IMR-90 (cell line): Measurements from ENCODE around the gene FIBCD1. TPM values are rescaled to one million over a fixed set of nuclear protein-coding genes. Genes with fewer than 3 reads are reported as not detected.
A peak's percentile ranks its signal among the peaks of the same experiment; 100 is the strongest.

Experiments used
- ATAC-seq: fragments of 200-7000 bp; cut with Tn5 transposase; 2 replicates; pipeline ENCODE4 v1.9.1; 2020; ENCODE audit warnings: low read depth, mild to moderate bottlenecking, moderate library complexity
- BruUV-seq: library from RNA; stranded (reverse); fragments of 400-500 nt; replicated peaks from 2 replicates; lab custom pipeline; 2021; lab: Mats Ljungman, UMichigan
- CTCF ChIA-PET: fragments of 300-600 bp; formaldehyde crosslinking; extraction: SDS; loops from one replicate; lab custom pipeline; 2021; ENCODE audit warnings: antibody characterized with exemption; lab: Yijun Ruan, JAX
- POLR2A ChIA-PET: fragments of 300-600 bp; sonication (Branson Sonifier 250); formaldehyde crosslinking; loops from one replicate; lab custom pipeline; 2022; ENCODE audit warnings: antibody characterized with exemption; ENCODE audit not compliant: unreplicated experiment; lab: Charles Lee
- DNase-seq: peaks from one replicate; pipeline ENCODE4 v3.0.0; 2013
- H2AFZ ChIP-seq: replicated peaks from 2 replicates; pipeline ENCODE3; 2013; ENCODE audit warnings: low read length, mild to moderate bottlenecking; ENCODE audit not compliant: poor library complexity
- H2AK5ac ChIP-seq: 2 replicates; pipeline ENCODE4 v1.6.1; 2013; ENCODE audit warnings: low read depth, low read length, inconsistent platforms
- H2AK9ac ChIP-seq: replicated peaks from 2 replicates; pipeline ENCODE3; 2013; ENCODE audit warnings: mild to moderate bottlenecking, low read depth, low read length, moderate library complexity; ENCODE audit not compliant: poor library complexity
- H2BK120ac ChIP-seq: 2 replicates; pipeline ENCODE4 v1.6.1; 2013; ENCODE audit warnings: low read depth, low read length, inconsistent platforms
- H2BK15ac ChIP-seq: 3 replicates; pipeline ENCODE4 v1.6.1; 2013; ENCODE audit warnings: low read depth, low read length, inconsistent platforms
- H2BK20ac ChIP-seq: 2 replicates; pipeline ENCODE4 v1.6.1; 2013; ENCODE audit warnings: low read depth, mild to moderate bottlenecking, inconsistent platforms, low read length, moderate library complexity
- H2BK5ac ChIP-seq: 2 replicates; pipeline ENCODE4 v1.6.1; 2013; ENCODE audit warnings: mild to moderate bottlenecking, low read depth, low read length, inconsistent platforms; ENCODE audit not compliant: poor library complexity, severe bottlenecking
- H3K14ac ChIP-seq: replicated peaks from 2 replicates; pipeline ENCODE4 v1.6.1; 2013; ENCODE audit warnings: low read depth, low read length, inconsistent platforms
- H3K18ac ChIP-seq: 2 replicates; pipeline ENCODE4 v1.6.1; 2013; ENCODE audit warnings: low read depth, low read length, control low read depth
- H3K23ac ChIP-seq: 2 replicates; pipeline ENCODE4 v1.6.1; 2013; ENCODE audit warnings: low read depth, low read length, inconsistent platforms
- H3K27ac ChIP-seq: 2 replicates; pipeline ENCODE4 v1.5.1; 2013; ENCODE audit warnings: mild to moderate bottlenecking, control low read depth, low read length; ENCODE audit not compliant: insufficient read depth
- H3K27me3 ChIP-seq: 2 replicates; pipeline ENCODE4 v1.6.1; 2013; ENCODE audit warnings: low read length; ENCODE audit not compliant: control insufficient read depth, insufficient read depth
- H3K36me3 ChIP-seq: 2 replicates; pipeline ENCODE4 v1.6.1; 2013; ENCODE audit warnings: low read length, mixed read lengths; ENCODE audit not compliant: control insufficient read depth, insufficient read depth
- H3K4ac ChIP-seq: 2 replicates; pipeline ENCODE4 v1.6.1; 2013; ENCODE audit warnings: low read depth, low read length, inconsistent platforms
- H3K4me1 ChIP-seq: 2 replicates; pipeline ENCODE4 v1.6.1; 2013; ENCODE audit warnings: low read length, mixed read lengths; ENCODE audit not compliant: control insufficient read depth, insufficient read depth
- H3K4me2 ChIP-seq: 2 replicates; pipeline ENCODE4 v1.6.1; 2013; ENCODE audit warnings: low read depth, mild to moderate bottlenecking, control low read depth, low read length, moderate library complexity
- H3K4me3 ChIP-seq: 2 replicates; pipeline ENCODE4 v1.5.1; 2013; ENCODE audit warnings: low read depth, mild to moderate bottlenecking, control low read depth, low read length, moderate library complexity; ENCODE audit not compliant: insufficient read depth
- H3K56ac ChIP-seq: 2 replicates; pipeline ENCODE4 v1.6.1; 2013; ENCODE audit warnings: low read length, inconsistent platforms; ENCODE audit not compliant: insufficient read depth; ENCODE audit errors: extremely low read depth
- H3K79me1 ChIP-seq, 2 experiments: 2 replicates each; pipeline ENCODE4 v1.6.1; 2013; ENCODE audit warnings: low read length in 2 of 2, inconsistent platforms in 1 of 2, low read depth in 1 of 2
- H3K9ac ChIP-seq: 2 replicates; pipeline ENCODE4 v1.6.1; 2013; ENCODE audit warnings: low read depth, low read length, control low read depth
- H3K9me1 ChIP-seq: 2 replicates; pipeline ENCODE4 v1.6.1; 2013; ENCODE audit warnings: low read length, inconsistent platforms; ENCODE audit not compliant: insufficient read depth
- H3K9me3 ChIP-seq: 2 replicates; pipeline ENCODE4 v1.6.1; 2013; ENCODE audit warnings: low read length; ENCODE audit not compliant: control insufficient read depth, insufficient read depth
- H4K20me1 ChIP-seq: 2 replicates; pipeline ENCODE4 v1.6.1; 2013; ENCODE audit warnings: low read length, inconsistent platforms; ENCODE audit not compliant: insufficient read depth
- H4K5ac ChIP-seq: 2 replicates; pipeline ENCODE4 v1.6.1; 2013; ENCODE audit warnings: mild to moderate bottlenecking, low read depth, low read length, control low read depth
- H4K8ac ChIP-seq, 2 experiments: 2 replicates each; pipeline ENCODE4 v1.6.1; 2013; ENCODE audit warnings: low read depth in 2 of 2, low read length in 2 of 2, control low read depth in 1 of 2, inconsistent platforms in 1 of 2
- H4K91ac ChIP-seq: 2 replicates; pipeline ENCODE4 v1.6.1; 2013; ENCODE audit warnings: low read depth, low read length, inconsistent platforms; ENCODE audit not compliant: insufficient read depth
- CEBPB ChIP-seq: IDR thresholded peaks from 2 replicates; pipeline ENCODE4 v1.6.1; 2012; ENCODE audit warnings: low read depth, low read length, improper control_type of control experiment
- MAFK ChIP-seq: IDR thresholded peaks from 2 replicates; pipeline ENCODE4 v1.6.1; 2012; ENCODE audit warnings: low read depth, low read length, improper control_type of control experiment
- MAZ ChIP-seq: IDR thresholded peaks from 2 replicates; pipeline ENCODE4 v1.6.1; 2012; ENCODE audit warnings: low read depth, mild to moderate bottlenecking, low read length, improper control_type of control experiment, moderate library complexity, borderline replicate concordance
- NFE2L2 ChIP-seq: fragments of 150-350 bp; IDR thresholded peaks from 2 replicates; pipeline ENCODE4 v1.6.1; 2016; ENCODE audit warnings: low read depth, mild to moderate bottlenecking, low read length
- WGBS, 2 experiments: methylation state at CpG; one replicate each; pipeline versions ENCODE4 v1.1.5 to v1.1.7; 2013; ENCODE audit warnings: missing lambda C conversion rate in 2 of 2; ENCODE audit not compliant: insufficient read length in 1 of 2; ENCODE audit errors: extremely low coverage in 2 of 2; 5-methylcytosine and 5-hydroxymethylcytosine counted together
- dilution Hi-C: fragments of 300-500 bp; cut with HindIII; formaldehyde crosslinking; loops from one replicate; pipeline ENCODE4 v1.14.3; 2018; ENCODE audit warnings: low sequenced_read_pairs; ENCODE audit not compliant: unreplicated experiment
- in situ Hi-C: fragments of 300-500 bp; cut with MboI; formaldehyde crosslinking; loops from 3 replicates; pipeline ENCODE4 v1.14.3; 2019; ENCODE audit warnings: low sequenced_read_pairs, inconsistent platforms, mixed read lengths
- intact Hi-C: fragments of 100-400 bp; cut with micrococcal nuclease; formaldehyde crosslinking; loops from 2 replicates; pipeline ENCODE4 v1.10.0; 2022
- polyA plus RNA-seq, 3 experiments: library from polyadenylated mRNA; depleted of rRNA; stranded (reverse); fragments of >200 nt; gene quantifications; 2 replicates each; pipeline ENCODE4 v1.2.3, GENCODE V29; 2012; ENCODE audit warnings: low replicate concordance in 1 of 3
- total RNA-seq: library from RNA; depleted of rRNA; stranded (reverse); fragments of >200 nt; gene quantifications from 2 replicates; pipeline ENCODE4 v1.2.3, GENCODE V29; 2012

The FIBCD1 gene
- total and polyA plus RNA-seq, 2 of the 4 experiments (the other 2 are of a cell fraction): 1.1 to 10.1 TPM

DNA sequence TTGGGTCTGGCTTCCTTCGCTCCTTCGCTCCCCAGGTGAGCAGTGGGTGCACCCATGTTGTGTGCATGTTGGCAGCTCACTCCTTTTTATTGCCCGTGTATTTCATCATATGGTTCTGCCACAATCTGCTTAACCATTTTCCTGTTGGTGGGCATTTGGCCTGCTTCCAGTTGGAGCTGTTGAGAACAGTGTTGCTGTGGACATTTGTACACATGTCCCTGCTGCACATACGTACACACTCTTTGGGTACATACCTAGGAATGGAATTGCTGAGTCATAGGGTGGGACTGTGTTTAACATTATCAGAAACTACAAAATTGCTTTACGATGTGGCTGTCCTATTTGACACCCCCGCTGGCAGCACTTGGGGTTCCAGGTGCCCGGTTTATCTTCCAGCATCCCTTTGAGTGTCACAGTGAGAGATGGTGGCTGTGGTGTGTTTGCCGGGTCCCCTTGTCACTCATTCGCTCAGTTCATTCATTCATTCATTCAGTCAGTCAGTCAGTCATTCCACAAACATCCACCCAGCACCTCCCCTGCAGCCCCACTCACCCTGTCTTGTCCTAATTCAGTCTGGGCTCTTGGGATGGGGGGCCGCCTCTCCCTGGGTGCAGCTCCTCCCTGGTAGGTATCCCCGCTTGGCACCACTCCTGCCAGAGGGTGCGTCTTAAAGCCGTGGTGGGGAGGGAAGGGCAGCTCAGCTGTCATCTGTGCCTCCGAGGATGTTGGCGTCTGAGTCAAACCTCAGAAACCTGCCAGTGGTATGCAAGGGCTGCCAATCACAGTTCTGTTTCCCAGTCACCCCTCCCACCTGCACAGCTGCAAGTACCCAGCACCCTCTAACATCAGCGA is 7.9 kb upstream of the FIBCD1 start:
- peaks cover 62% of the 10 kb centered on the region for H3K27me3 ChIP-seq
- BruUV-seq: no TSS peak
- no peak overlapping the region for H3K4me3 ChIP-seq
- no peak overlapping the region for H3K4me2 ChIP-seq
- H2AK9ac ChIP-seq: no peak overlapping the region
- H3K4me1 ChIP-seq: no peaks in the 10 kb centered on the region
- no peak overlapping the region for H3K14ac ChIP-seq
- DNase-seq (no peak), ATAC-seq (no peak)
- no peak overlapping the region for H4K8ac ChIP-seq
- POLR2A ChIA-PET: no interaction called here
- no peak overlapping the region for H4K5ac ChIP-seq
- dilution Hi-C loops: no loop called here
- no peak overlapping the region for H3K56ac ChIP-seq
- 80% methylated on average over 1 of the region's 16 CpGs; no CpG with 5 or more reads in 1 of the 2 experiments for WGBS, 2 experiments
- H3K36me3 ChIP-seq: no peaks in the 10 kb centered on the region
- H4K91ac ChIP-seq: no peak overlapping the region
- H3K9me3 ChIP-seq: peaks cover 10% of the 10 kb centered on the region
- no peak overlapping the region for H2BK20ac ChIP-seq
- H3K9ac ChIP-seq: no peak overlapping the region
- in situ Hi-C loops: no loop called here
- H3K23ac ChIP-seq: no peak overlapping the region
- no peaks in the 10 kb centered on the region for H3K9me1 ChIP-seq
- no peak overlapping the region for H2BK5ac ChIP-seq
- intact Hi-C loops: no loop called here
- H2AK5ac ChIP-seq: no peak overlapping the region
- no peaks in the 10 kb centered on the region for H3K79me1 ChIP-seq
- peak overlapping the region; percentile 5; the same call in 1 of the 2 replicates for H2BK120ac ChIP-seq
- no peak overlapping the region for H2AFZ ChIP-seq
- H3K18ac ChIP-seq: no peak overlapping the region
- H3K4ac ChIP-seq: no peak overlapping the region
- H2BK15ac ChIP-seq: no peak overlapping the region
- H3K27ac ChIP-seq: no peak overlapping the region
- CTCF ChIA-PET: no interaction called here
- TF ChIP-seq MAZ (no peak), MAFK (peak; percentile 37), CEBPB (0 out of 2 replicates have a peak, but pooled peaks have one; percentile 22), NFE2L2 (peak; percentile 90)
- H4K20me1 ChIP-seq: no peaks in the 10 kb centered on the region
